ENCODE data around the gene LMCD1.

The LMCD1 gene

DNA sequence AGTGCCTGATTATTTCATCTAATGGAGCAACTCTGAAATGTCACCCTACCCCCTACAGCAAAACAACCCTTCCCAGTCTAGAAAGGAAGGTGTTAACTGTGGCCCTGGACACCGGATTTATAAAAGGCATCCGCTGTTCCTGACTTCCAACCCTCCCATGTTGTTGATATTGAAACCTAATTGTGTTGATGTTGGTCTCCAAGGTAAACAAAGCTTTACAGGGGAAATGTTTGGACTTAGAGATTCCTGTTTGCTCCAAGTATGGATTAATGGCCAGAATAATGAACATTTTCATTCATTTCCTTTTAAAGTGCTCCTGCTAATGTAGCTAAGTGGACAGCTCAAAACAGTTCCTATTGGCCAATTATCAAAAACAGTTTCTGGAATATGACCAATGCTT is 19.4 kb upstream of the LMCD1 start:
- DNase-seq (ENCODE audit: low read depth): no peak
- TF ChIP-seq, protein P1, sequence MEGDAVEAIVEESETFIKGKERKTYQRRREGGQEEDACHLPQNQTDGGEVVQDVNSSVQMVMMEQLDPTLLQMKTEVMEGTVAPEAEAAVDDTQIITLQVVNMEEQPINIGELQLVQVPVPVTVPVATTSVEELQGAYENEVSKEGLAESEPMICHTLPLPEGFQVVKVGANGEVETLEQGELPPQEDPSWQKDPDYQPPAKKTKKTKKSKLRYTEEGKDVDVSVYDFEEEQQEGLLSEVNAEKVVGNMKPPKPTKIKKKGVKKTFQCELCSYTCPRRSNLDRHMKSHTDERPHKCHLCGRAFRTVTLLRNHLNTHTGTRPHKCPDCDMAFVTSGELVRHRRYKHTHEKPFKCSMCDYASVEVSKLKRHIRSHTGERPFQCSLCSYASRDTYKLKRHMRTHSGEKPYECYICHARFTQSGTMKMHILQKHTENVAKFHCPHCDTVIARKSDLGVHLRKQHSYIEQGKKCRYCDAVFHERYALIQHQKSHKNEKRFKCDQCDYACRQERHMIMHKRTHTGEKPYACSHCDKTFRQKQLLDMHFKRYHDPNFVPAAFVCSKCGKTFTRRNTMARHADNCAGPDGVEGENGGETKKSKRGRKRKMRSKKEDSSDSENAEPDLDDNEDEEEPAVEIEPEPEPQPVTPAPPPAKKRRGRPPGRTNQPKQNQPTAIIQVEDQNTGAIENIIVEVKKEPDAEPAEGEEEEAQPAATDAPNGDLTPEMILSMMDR (conservative IDR thresholded peaks at IDR 0.05; ENCODE audit: control insufficient read depth, insufficient read depth, low read depth, low read length): no peak
- no peak overlapping the region for H3K4me3 ChIP-seq (ENCODE audit: control insufficient read depth, low read depth, low read length)

DNA sequence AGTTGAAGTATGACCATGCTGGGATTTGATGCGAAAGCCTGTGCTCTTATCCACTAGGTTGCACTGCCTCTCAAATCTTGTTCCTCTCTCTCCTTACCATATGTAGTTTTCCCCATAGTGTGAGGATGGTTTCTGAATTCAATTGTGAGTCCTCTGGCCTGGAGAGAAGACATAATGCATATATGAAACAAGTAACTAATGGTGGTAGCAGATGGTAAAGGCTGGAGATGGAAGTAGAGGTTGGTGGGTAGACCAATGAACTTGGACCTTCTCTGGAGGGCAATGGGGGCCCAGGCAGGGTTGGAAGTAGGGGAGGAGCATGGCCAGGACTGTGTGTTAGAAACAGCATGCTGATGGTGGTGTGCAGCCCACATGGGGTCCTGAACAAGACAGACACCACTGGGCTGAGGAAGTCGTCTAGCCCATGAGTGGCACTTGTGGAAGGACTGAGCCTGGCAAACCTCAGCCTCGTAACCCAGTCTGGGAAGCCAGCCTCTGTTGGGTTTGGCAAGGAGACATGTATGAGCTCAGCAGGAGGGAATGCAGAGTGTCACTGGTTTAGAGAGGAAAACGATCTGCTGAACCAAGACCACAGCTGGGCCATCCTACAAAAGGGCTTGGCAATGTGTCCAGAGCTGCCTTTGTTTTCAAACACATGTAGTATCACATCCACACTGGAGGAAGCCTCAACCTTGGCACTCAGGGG is 18.5 kb upstream of the LMCD1 start:
- DNase-seq (ENCODE audit: low read depth): peak; percentile 97
- TF ChIP-seq, protein P1 (conservative IDR thresholded peaks at IDR 0.05; ENCODE audit: control insufficient read depth, insufficient read depth, low read depth, low read length): no peak
- H3K4me3 ChIP-seq (ENCODE audit: control insufficient read depth, low read depth, low read length): no peak overlapping the region

DNA sequence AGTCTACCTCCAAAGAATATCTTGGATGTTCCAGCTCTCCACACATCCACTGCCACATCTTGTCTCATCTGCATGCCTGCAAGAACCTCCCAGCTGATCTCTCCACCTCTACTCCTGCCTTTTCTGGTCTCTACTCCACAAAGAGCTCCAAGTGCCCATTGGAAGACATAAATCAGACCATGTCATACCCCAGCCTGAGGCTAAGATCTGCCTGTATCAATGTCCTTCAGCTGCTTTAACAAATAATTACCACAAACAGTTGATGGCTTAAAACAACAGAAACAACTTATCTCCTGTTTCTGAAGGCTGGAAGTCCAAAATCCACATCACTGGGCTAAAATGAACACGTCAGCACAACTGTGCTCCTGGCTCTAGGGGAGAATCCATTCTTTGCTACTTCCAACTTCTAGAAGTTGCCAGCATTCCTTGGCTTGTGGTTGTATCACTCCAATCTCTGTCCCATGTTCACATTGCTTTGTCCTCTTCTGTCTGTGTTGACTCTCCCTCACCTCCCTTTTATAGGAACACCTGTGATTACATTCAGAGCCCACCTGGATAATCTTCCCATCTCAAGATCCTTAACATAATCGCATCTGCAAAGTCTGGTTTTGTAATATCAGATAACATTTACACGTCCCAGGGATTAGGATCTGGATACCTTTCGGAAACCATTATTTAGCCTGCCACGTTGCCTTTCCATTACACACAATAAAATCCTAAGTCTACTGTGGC is 17.0 kb upstream of the LMCD1 start:
- H3K4me3 ChIP-seq (ENCODE audit: control insufficient read depth, low read depth, low read length): no peak overlapping the region

DNA sequence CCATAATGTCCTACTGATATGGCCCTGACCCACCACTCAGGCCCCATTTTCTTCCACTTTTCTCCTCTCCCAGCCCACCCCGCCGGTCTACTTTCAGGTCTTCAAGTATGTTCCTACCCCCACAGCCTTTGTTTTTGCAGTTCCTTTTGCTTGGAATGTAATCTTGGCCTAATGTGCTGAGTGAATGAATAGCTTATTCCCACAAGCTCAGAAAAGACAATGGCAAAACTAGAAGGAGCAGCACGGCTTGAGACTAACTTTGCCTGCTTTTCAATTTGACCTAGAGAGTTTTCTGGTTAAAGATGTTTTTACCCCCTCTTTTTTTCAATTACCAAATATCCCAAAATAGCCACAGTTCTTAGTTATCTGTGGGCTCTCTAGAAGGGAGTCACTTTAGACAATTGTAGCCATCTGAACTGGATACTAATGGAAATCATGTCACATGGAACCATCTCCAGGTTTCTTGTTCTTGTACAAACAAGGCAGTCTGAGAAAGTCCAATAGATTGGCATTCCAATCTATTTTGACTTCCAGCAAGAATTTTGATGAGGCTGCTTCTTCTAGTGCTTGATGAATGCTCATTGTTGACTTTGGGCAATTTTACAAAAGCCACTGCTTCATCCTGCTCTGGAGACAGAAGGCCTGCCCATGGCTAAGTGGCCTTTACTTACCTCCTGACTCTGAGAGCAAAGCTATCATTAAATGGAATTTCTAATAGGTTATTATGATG is 16.3 kb upstream of the LMCD1 start:
- DNase-seq (ENCODE audit: low read depth): no peak
- TF ChIP-seq, protein P1 (conservative IDR thresholded peaks at IDR 0.05; ENCODE audit: control insufficient read depth, insufficient read depth, low read depth, low read length): no peak
- H3K4me3 ChIP-seq (ENCODE audit: control insufficient read depth, low read depth, low read length): no peak overlapping the region

More for the DNA sequence above, 17.0 kb upstream of the LMCD1 start:
- TF ChIP-seq, protein P1 (conservative IDR thresholded peaks at IDR 0.05; ENCODE audit: control insufficient read depth, insufficient read depth, low read depth, low read length): no peak
- DNase-seq (ENCODE audit: low read depth): no peak

DNA sequence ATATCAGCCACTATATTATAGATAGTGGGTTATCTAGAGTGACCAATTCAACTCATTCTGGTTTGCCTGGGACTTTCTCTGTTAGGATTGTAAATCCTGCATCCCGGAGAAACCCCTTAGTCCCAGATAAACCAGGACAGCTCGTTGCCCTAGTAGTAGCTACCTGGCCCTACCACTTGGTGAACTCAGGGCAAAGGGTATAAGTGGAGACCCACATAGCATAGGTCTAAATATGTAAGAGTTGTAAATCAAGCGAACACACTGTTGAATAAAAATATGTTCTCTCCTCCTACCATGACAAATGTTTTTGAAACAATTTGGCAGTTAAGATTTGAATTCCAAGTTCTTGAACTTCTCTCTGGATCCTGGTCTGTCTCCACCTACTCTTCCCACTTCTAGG is 15.7 kb upstream of the LMCD1 start:
- DNase-seq (ENCODE audit: low read depth): no peak
- no peak overlapping the region for H3K4me3 ChIP-seq (ENCODE audit: control insufficient read depth, low read depth, low read length)
- TF ChIP-seq, protein P1 (conservative IDR thresholded peaks at IDR 0.05; ENCODE audit: control insufficient read depth, insufficient read depth, low read depth, low read length): no peak

DNA sequence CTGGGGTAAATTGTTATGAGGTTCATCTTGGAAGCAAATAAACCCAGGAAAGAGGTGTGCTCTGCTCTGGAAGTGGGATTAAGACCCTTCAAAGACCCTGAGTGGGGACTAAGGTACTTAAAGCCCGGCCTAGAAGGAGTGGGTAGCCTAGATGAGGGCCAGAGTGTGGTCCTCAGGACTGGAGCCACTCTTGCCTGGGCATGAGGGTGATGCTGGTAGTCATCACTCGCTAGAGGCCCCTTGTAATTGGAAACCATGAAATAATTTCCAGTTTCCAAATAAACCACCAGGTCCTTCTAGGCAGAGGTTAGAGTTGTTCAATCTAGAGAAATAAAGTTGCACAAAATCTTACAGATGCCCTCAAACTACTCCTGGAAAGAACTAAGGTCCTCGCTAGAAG is 15.2 kb upstream of the LMCD1 start:
- DNase-seq (ENCODE audit: low read depth): no peak
- TF ChIP-seq, protein P1 (conservative IDR thresholded peaks at IDR 0.05; ENCODE audit: control insufficient read depth, insufficient read depth, low read depth, low read length): no peak
- H3K4me3 ChIP-seq (ENCODE audit: control insufficient read depth, low read depth, low read length): no peak overlapping the region
